SJCRH30 (cell line): ENCODE data around the gene GPR17. TPM values are rescaled to one million over a fixed set of nuclear protein-coding genes. Genes with fewer than 3 reads are reported as not detected.

Experiments
- DNase-seq, 2 experiments: peaks; one replicate each; pipeline ENCODE4 v3.0.0-alpha.2; 2015 to 2020
- H3K27ac ChIP-seq: fragments of 250-450 bp; sonication (Bioruptor Pico); 2 replicates; pipeline ENCODE4 v1.5.1; 2020; ENCODE audit warnings: mild to moderate bottlenecking, moderate library complexity
- H3K27me3 ChIP-seq: fragments of 250-450 bp; sonication (Bioruptor Pico); 2 replicates; pipeline ENCODE4 v1.5.1; 2020; ENCODE audit warnings: mild to moderate bottlenecking, moderate library complexity
- H3K36me3 ChIP-seq: fragments of 250-450 bp; sonication (Bioruptor Pico); 2 replicates; pipeline ENCODE4 v1.5.1; 2020; ENCODE audit warnings: mild to moderate bottlenecking, moderate library complexity
- H3K4me1 ChIP-seq: fragments of 250-450 bp; sonication (Bioruptor Pico); 2 replicates; pipeline ENCODE4 v1.5.1; 2020; ENCODE audit warnings: mild to moderate bottlenecking, moderate library complexity
- H3K4me3 ChIP-seq: fragments of 250-450 bp; sonication (Bioruptor Pico); 2 replicates; pipeline ENCODE4 v1.5.1; 2020; ENCODE audit warnings: mild to moderate bottlenecking, moderate library complexity
- H3K9me3 ChIP-seq: fragments of 250-450 bp; sonication (Bioruptor Pico); replicated peaks from 2 replicates; pipeline ENCODE4 v1.5.1; 2020; ENCODE audit warnings: mild to moderate bottlenecking, moderate library complexity
- total RNA-seq: library from RNA; depleted of rRNA; stranded (reverse); fragments of >200 nt; shearing (Covaris generic); gene quantifications from 2 replicates; pipeline ENCODE4 v1.2.3, GENCODE V29; 2014

The GPR17 gene
- total RNA-seq, 1 experiment from 2014 or later = not detected

- DNase-seq = no peak
Observed at GRCh38 chr2:127609031-127609751, 36.8 kb upstream of the GPR17 start.

GRCh38 chr2:127609818-127610217 is 36.1 kb upstream of the GPR17 start:
- H3K9me3 ChIP-seq = peaks cover 6% of the 10 kb centered on the region
- DNase-seq = no peak
- H3K4me3 ChIP-seq = no peak overlapping the region
- H3K36me3 ChIP-seq = no peaks in the 10 kb centered on the region
- peaks cover 8% of the 10 kb centered on the region for H3K4me1 ChIP-seq
- H3K27ac ChIP-seq = no peak overlapping the region
- H3K27me3 ChIP-seq = no peaks in the 10 kb centered on the region

More at GRCh38 chr2:127609031-127609751, 36.8 kb upstream of the GPR17 start:
- Histone ChIP-seq H3K27ac (no peak overlapping the region), H3K27me3 (no peaks in the 10 kb centered on the region), H3K9me3 (peaks cover 6% of the 10 kb centered on the region), H3K4me1 (peaks cover 2% of the 10 kb centered on the region; the same call in 1 of the 2 replicates), H3K36me3 (no peaks in the 10 kb centered on the region), H3K4me3 (no peak overlapping the region)

GRCh38 chr2:127610561-127610960 is 35.4 kb upstream of the GPR17 start:
- no peaks in the 10 kb centered on the region for H3K36me3 ChIP-seq
- H3K4me1 ChIP-seq = peaks cover 13% of the 10 kb centered on the region
- H3K9me3 ChIP-seq = peaks cover 6% of the 10 kb centered on the region
- DNase-seq = no peak
- H3K27ac ChIP-seq = no peak overlapping the region
- no peaks in the 10 kb centered on the region for H3K27me3 ChIP-seq
- no peak overlapping the region for H3K4me3 ChIP-seq

GRCh38 chr2:127611076-127611925 is 34.7 kb upstream of the GPR17 start:
- no peaks in the 10 kb centered on the region for H3K36me3 ChIP-seq
- H3K27ac ChIP-seq = no peak overlapping the region
- no peak overlapping the region for H3K4me3 ChIP-seq
- peaks cover 6% of the 10 kb centered on the region for H3K9me3 ChIP-seq
- H3K27me3 ChIP-seq = no peaks in the 10 kb centered on the region
- DNase-seq = no peak
- peaks cover 15% of the 10 kb centered on the region for H3K4me1 ChIP-seq

GRCh38 chr2:127612111-127612822 is 33.7 kb upstream of the GPR17 start:
- DNase-seq = no peak

GRCh38 chr2:127614246-127614645 is 31.7 kb upstream of the GPR17 start:
- Histone ChIP-seq H3K36me3 (no peaks in the 10 kb centered on the region), H3K27me3 (no peaks in the 10 kb centered on the region), H3K4me1 (peaks cover 15% of the 10 kb centered on the region), H3K27ac (peak overlapping the region; percentile 36), H3K4me3 (no peak overlapping the region), H3K9me3 (peaks cover 6% of the 10 kb centered on the region)
- no peak for DNase-seq

More at GRCh38 chr2:127612111-127612822, 33.7 kb upstream of the GPR17 start:
- Histone ChIP-seq H3K4me1 (peaks cover 15% of the 10 kb centered on the region), H3K36me3 (no peaks in the 10 kb centered on the region), H3K27ac (no peak overlapping the region), H3K9me3 (peaks cover 6% of the 10 kb centered on the region), H3K4me3 (no peak overlapping the region), H3K27me3 (no peaks in the 10 kb centered on the region)

- Histone ChIP-seq H3K27me3 (no peaks in the 10 kb centered on the region), H3K36me3 (no peaks in the 10 kb centered on the region), H3K4me3 (no peak overlapping the region), H3K27ac (peak overlapping the region; percentile 36), H3K9me3 (peaks cover 6% of the 10 kb centered on the region), H3K4me1 (peaks cover 15% of the 10 kb centered on the region)
- peak; percentile 32 to 41 for DNase-seq
Observed at GRCh38 chr2:127614731-127615130, 31.2 kb upstream of the GPR17 start.

GRCh38 chr2:127615511-127616166 is 30.3 kb upstream of the GPR17 start:
- Histone ChIP-seq H3K4me3 (no peak overlapping the region), H3K4me1 (peaks cover 15% of the 10 kb centered on the region), H3K27ac (peak overlapping the region; percentile 36; the same call in 1 of the 2 replicates), H3K36me3 (no peaks in the 10 kb centered on the region), H3K27me3 (no peaks in the 10 kb centered on the region), H3K9me3 (peaks cover 6% of the 10 kb centered on the region)
- DNase-seq = no peak

GRCh38 chr2:127618551-127619202 is 27.3 kb upstream of the GPR17 start:
- Histone ChIP-seq H3K36me3 (no peaks in the 10 kb centered on the region), H3K9me3 (peaks cover under 1% of the 10 kb centered on the region; the same call in 1 of the 2 replicates), H3K4me3 (no peak overlapping the region), H3K27me3 (no peaks in the 10 kb centered on the region), H3K27ac (no peak overlapping the region), H3K4me1 (peaks cover 15% of the 10 kb centered on the region)
- DNase-seq = no peak

- no peaks in the 10 kb centered on the region for H3K9me3 ChIP-seq
- no peak overlapping the region for H3K4me3 ChIP-seq
- DNase-seq = no peak
- H3K27me3 ChIP-seq = no peaks in the 10 kb centered on the region
- H3K4me1 ChIP-seq = peaks cover 14% of the 10 kb centered on the region
- no peak overlapping the region for H3K27ac ChIP-seq
- no peaks in the 10 kb centered on the region for H3K36me3 ChIP-seq
Observed at GRCh38 chr2:127619203-127619590, 26.8 kb upstream of the GPR17 start.

GRCh38 chr2:127619877-127620705 is 25.9 kb upstream of the GPR17 start:
- peaks cover 5% of the 10 kb centered on the region for H3K4me1 ChIP-seq
- peak in 1 of 2 experiments; percentile 1 for DNase-seq

GRCh38 chr2:127620866-127621265 is 25.1 kb upstream of the GPR17 start:
- H3K4me1 ChIP-seq = no peaks in the 10 kb centered on the region
- no peak for DNase-seq
- H3K4me3 ChIP-seq = no peak overlapping the region
- no peaks in the 10 kb centered on the region for H3K27me3 ChIP-seq
- H3K27ac ChIP-seq = no peak overlapping the region
- H3K36me3 ChIP-seq = no peaks in the 10 kb centered on the region
- no peaks in the 10 kb centered on the region for H3K9me3 ChIP-seq

More at GRCh38 chr2:127619877-127620705, 25.9 kb upstream of the GPR17 start:
- no peak overlapping the region for H3K4me3 ChIP-seq
- H3K27ac ChIP-seq = no peak overlapping the region
- H3K36me3 ChIP-seq = no peaks in the 10 kb centered on the region
- H3K9me3 ChIP-seq = no peaks in the 10 kb centered on the region
- H3K27me3 ChIP-seq = no peaks in the 10 kb centered on the region

- Histone ChIP-seq H3K27ac (no peak overlapping the region), H3K4me1 (no peaks in the 10 kb centered on the region), H3K27me3 (no peaks in the 10 kb centered on the region), H3K9me3 (no peaks in the 10 kb centered on the region), H3K4me3 (no peak overlapping the region), H3K36me3 (no peaks in the 10 kb centered on the region)
- no peak for DNase-seq
Observed at GRCh38 chr2:127621981-127622431, 23.9 kb upstream of the GPR17 start.
